ENCODE data around the gene EPB41L2.
"Not testable (repeated sequence)": the region's sequence is repeated elsewhere in the genome, so short reads cannot be mapped to it uniquely, and the experiment has no call there.

The EPB41L2 gene

DNA sequence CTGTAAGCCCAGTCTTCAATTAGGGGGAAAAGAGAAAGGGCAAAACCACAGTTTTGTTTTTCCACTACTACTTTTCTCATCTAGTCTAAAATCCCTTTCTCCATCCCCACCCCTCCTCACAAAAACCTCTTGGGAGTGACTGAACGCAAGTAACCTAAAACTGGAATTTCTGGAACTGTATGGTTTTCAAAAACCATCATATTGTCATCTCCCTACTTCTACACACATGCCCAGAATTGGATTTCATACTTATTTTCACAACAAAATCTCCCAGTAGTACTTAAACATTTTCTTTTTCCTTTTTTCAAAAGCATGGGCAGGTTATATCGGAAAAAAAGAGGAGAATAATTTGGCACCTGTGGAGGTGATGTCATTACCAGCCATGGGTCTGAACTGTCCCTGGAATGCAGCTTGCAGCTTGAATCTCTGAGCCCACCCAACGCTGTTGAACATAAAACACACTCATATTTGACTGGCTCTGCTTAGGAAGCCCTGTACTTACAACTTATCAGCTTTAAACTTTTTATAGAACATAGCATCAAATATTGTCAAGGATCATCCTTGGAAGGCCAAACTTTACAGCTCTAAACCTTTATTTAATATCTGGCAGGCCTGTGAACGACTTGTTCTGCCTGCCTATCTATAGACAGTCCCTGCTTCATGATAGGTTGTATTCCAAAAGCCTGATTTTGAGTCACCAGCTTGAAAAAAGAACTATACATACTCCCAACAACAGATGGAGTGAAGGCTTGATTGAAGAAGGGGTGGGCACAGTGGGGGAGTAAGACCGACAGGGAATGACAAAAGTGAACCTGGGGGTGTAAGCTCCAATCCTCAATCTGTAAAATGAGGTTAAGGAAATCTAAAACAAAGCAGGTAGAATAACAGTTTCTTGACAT, 59.3 kb downstream of the EPB41L2 start:
- no peak for DNase-seq (ENCODE audit: low spot score)

DNA sequence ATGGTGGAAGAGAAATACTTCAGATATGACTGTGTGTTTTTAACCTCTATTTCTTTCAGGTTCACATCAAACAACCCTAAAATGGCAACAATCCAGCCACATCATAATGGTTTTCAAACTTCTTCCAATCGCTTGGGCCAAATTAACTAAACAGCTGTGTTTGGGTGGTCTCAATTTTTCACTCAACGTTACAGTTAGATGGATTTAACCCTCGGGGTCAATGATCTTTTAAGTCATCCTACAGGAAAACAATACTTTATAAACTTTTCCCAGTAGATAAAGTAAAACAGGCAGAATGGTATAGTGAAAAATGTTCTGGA, 60.4 kb downstream of the EPB41L2 start:
- no peak for DNase-seq (ENCODE audit: low spot score)

DNA sequence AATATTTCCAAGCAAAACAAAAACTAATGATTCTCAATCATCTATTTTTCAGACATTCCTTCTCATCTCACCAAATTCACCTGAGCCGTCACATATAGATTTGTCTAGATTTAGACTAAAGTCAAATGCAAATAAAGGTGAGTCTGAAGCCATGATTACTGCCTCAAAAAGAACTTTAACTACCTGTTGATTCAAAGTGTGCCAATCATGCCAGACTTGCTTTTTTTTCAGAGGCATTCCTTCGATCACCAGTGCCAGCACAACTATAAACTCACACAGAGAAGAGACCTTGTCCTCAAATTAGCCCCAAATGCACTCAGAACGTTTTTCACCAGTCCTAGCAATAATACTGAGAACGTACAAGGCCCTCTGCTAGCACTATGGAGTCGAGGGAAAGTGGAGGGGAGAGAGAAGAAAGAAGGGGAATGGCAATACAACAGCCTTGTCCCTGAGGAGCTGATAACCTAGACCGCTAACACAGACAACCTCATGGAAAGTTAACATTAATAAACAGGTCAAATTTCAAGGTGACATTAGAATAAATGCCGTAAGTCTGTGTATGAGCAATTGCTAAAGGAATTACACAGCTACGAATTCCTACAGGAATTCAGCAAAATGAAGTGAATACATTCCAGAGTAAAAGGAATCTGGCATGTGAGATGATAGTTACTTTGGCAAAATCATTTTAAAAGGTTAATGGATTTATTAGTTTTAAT, 60.9 kb downstream of the EPB41L2 start:
- no peak for DNase-seq (ENCODE audit: low spot score)

DNA sequence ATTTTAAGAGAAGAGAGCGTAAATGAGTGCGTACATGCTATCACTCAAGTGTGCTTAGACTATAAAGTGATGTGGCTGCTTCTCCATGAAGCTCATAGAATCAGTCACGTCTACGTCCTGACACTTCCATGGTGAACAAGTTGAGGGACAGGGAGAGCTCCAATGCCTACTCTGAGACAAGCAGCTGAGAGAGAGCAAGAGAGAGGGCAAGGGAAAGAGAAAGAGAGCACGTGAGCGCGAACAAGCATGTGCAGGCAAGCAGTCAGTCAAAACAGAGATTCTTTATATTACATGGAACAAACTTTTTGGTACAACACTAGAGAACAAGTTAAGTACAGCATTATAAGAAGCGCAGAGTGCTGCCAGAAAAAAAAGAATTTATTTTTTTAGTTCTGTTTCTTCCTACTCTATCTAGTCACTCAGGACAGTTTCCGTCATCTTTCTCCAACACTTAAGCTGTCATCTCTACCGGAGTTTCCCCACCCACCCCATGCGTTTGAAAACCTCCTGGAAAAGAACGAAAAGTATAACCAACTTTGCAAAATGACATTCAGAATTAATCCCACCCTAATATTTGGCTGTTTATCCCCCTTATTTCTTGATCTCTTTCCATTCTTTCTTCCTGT, 61.8 kb downstream of the EPB41L2 start:
- DNase-seq (ENCODE audit: low spot score), result no peak

DNA sequence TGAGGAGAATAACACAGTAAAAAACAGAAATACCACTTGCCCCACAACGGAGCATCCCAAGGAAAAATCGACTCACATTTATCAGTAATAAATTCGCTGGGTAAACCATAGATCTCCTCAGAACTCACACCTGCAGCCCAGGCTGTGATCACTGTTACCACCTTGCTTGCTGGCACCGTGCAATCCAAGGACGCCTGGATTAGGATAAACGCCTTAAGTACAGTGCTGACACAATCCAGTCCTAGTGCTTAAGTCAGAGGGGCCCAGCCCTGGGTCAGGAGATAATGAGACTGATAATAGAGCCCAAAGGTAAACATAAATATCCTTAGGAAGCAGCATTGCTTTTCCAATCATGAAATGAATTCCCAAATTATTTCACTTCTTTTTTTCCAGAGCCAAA, 62.5 kb downstream of the EPB41L2 start:
- DNase-seq (ENCODE audit: low spot score), result no peak

DNA sequence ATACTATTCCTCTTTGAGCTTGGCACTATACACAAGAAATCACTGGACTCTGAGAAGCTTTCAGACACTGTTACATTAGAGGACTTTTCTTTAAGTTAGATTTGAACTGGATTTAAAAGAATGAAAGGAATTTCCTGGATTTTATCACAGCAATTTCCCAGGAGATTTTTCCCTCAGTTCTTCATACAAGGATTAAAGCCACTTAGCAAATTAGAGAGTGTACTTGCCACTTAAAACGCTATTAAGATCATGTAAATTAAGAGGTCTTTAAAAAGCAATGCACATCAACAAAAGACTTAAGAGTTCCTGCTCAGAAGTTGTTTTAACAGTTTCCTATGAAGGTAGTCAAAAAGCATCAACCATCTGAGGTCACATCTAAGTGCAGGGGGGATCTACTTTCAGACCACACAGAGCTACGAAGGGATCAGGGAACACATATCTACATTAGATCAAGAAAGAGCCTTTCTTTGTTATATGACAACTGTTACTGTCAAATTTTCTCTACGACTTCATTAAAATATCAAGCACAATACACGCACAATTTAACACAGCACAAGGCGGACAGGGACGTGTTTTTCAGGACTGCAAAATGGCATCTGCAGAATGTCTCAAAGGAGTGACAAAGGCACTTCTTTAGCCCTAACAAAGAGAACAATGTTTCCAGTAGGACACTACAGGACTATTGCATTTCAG, 65.8 kb downstream of the EPB41L2 start:
- DNase-seq (ENCODE audit: low spot score), result no peak

DNA sequence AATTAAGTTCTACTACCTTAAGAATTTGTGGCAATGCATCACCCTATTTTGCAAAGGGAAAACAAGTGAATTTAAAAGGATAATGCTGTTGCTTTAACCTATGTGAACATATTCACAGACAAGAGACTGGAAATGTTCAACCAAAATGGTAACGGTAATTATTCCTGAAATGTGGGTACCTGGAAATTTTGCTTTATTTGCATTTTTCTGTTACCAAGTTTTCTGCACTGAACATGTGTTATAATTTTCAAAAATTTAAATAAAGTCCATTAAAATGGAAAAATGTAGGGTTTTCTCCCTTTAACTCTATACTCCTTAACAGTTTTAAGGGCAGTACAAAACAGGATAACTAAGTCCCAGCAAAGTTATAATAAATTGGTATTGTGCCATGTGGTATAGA, 66.4 kb downstream of the EPB41L2 start:
- no peak for DNase-seq (ENCODE audit: low spot score)

DNA sequence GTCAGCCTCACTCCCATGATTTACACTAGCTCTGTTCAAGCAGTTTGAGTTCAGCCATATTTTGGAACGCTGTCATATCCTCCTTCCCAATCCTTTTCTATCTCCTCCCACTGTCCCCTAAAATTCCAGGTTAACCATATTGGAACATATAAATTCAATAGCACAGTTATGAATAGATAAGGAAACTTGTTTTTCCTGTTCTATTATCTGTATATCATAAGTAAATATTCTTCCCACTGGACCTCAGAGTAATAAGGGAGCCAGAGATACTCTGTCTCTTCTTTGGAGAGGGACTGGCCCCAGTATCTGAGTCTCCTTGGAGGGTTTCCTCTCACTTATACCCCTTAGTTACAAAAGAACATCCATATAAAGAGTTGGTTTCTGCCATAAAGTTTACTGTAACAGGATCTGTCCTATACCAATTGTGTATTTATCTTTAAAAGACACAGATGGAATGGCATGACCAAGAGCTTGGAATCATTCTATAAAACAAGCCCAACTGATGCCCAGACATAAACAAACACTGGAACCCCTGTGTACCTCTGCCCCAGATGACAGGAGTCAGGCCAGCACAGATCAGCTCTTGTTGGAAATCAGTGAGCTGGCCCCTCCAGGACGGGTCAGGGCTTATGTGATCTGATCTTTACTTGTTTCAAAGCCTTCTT, 67.1 kb downstream of the EPB41L2 start:
- no peak for DNase-seq (ENCODE audit: low spot score)

DNA sequence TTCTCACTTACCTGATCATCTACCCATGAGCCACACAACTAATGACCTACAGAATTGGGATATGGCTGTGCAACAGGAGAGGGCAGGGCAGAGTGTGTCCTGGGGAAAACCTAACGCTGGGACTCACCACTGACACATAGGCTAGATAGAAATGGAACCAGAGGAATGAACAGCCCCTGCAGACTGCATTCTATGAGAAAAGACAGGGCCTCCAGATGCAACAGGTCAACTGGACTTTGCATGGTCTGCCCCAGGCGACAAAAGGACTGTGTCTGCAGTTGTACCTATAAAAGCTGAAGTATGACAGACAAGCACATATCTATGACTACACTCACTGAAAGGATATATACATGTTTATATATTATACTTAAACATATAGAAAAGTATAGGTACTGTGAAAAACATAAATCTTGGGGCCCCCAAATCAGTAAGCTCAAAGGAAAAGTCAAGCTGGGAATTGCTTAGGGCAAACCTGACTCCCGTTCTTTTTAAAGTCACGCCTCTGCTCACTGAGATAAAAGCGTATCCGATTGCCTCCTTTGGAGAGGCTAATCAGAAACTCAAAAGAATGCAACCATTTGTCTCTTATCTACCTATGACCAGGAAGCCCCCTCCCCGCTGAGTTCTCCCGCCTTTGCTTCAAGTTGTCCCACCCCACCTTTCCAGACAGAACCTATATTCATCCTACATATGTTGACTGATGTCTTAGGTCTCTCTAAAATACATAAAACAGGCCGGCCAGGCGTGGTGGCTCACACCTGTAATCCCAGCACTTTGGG, 68.5 kb downstream of the EPB41L2 start:
- DNase-seq (ENCODE audit: low spot score), result no peak

DNA sequence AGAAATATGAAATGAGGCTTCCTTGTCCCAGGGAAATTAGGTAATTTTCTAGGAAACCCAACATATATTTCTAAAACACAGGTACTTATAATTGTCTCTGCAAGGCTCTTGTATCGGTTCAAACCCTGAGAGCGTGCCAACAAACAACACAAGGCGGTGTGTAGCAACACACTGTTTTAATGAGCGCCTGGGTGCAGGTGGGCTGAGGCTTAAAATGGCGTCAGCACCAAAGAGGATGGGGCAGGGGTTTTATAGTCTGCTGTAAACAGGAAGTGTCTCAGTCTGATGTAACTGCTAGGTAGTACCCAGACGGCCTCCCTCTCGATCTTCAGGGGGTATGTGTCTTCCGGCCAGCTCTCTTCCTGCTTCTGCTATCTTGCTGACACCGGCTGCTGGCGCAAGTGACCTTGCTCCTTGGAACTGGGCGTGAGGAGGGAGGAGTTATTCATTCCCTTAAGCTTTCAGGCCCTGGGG, 69.7 kb downstream of the EPB41L2 start:
- DNase-seq (ENCODE audit: low spot score), result no peak

DNA sequence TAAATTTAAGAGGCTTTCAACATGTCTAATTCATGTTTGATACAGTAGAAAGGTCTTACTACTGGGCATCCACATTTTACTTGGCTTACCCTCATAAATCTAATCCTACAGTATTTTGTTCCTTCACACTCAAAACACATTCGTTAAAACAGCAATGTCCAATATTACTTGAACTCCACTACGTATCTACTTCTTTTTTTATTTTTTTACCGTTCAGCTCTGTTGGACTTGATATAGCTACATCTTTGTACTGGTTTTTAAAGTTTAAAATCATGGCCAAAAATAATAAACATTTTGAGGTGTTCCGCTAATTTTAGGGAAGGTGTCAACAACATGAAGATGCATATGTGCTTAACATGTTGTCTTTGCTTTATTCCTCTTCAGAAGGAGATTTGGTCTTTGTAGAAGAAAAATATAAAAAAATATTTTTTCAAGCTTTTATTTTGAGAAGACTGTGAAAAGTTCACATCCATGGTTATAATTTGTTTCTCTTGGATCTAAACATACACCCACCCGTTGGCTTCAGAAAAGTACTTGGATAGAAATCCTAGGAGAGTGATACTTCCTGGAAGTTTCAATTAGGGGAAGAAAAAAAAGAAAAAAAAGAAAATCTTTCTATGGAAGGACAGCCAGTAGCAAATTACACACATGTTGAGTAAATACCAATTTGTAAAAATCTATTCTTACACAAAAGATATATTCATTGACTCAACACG, 71.5 kb downstream of the EPB41L2 start:
- DNase-seq (ENCODE audit: low spot score), result no peak

DNA sequence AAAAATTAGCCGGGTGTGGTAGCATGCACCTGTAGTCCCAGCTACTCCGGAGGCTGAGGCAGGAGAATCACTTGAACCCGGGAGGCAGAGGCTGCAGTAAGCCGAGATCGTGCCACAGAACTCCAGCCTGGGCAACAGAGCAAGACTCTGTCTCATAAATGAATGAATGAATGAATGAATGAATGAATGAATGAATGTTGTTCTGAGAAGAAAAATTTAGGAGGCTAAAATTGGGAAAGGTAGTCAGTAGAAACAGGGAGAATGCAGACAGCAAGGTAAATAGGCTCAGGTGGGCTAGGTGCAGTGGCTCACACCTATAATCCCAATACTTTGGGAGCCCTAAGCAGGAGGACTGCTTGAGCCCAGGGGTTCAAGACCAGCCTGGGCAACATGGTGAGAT, 75.5 kb downstream of the EPB41L2 start:
- not testable (repeated sequence) for DNase-seq (ENCODE audit: low spot score)

DNA sequence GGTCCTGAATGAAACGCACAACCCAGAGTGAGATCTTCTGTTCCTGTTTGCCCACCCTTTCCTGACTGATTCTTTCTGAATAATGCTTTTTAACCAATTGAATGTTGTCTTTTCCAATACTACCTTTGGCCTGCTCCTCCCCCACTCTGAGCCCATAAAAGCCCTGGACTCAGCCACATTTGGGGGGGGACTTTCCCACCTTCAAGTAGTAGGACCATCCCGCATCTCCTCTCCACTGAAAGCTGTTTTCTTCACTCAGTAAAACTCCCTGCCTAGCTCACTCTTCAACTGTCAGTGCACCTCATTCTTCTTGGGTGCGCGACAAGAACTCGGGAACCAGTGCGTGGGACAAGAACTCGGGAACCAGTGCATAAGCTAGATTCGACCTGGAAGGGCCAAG, 77.9 kb downstream of the EPB41L2 start:
- no peak for DNase-seq (ENCODE audit: low spot score)

DNA sequence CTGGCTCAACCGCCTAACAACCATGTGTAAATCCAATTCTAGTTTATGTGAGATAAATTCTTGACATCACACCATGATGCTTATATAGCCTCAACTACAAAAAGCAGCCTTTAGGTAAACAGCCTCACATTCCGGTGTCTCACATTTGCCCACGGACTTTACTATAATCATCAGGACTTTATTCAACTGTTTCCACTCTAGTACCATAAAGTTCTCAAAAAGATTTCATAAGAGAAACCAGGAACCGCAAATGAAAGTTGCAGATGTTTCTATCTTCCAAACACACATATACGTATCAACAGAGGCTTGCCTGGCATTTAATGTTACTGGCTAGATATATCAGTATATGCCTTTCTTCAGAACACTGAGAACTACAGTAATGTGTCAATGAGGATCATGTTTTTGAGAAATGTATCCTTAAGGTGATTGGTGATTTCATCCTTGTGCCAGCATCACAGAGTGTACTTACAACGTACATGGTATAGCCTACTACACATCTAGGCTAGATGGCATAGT, 80.0 kb downstream of the EPB41L2 start:
- no peak for DNase-seq (ENCODE audit: low spot score)

DNA sequence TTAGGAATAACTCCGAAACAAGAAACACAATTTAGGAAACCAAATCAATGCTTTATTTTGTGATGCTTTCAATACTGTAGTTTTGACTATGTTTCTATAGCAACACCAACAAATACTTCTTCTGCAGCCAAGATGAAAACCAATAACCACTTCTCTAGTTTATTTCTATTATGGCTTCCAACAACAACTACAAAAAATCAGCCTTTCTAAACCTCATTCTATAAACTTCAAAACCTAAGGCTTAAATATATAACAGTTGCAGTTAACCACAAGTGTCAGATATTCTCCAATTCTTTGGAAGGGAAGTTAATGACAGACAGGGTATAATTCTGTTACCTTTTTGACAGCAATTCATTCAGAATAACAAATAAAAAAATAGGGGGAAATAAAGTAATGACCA, 80.9 kb downstream of the EPB41L2 start:
- no peak for DNase-seq (ENCODE audit: low spot score)

DNA sequence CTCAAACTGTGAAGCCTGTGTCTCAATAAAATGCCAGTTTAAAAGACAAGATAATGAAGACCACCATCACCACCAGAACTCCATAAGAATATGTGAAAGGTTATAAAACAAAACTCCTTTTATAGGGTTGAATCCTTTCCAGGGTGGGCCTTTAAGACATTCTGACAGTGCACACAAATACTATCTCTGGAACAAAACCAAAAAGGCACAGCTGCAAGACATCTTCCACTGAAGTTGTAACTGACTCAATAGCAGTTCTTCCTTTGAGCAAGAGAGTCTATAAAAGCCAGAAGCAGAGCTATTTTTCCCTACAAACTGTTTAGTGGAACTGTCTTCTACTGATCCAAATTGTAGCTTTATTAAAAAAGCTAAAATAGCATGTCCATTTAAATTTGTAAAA, 81.6 kb downstream of the EPB41L2 start:
- no peak for DNase-seq (ENCODE audit: low spot score)

DNA sequence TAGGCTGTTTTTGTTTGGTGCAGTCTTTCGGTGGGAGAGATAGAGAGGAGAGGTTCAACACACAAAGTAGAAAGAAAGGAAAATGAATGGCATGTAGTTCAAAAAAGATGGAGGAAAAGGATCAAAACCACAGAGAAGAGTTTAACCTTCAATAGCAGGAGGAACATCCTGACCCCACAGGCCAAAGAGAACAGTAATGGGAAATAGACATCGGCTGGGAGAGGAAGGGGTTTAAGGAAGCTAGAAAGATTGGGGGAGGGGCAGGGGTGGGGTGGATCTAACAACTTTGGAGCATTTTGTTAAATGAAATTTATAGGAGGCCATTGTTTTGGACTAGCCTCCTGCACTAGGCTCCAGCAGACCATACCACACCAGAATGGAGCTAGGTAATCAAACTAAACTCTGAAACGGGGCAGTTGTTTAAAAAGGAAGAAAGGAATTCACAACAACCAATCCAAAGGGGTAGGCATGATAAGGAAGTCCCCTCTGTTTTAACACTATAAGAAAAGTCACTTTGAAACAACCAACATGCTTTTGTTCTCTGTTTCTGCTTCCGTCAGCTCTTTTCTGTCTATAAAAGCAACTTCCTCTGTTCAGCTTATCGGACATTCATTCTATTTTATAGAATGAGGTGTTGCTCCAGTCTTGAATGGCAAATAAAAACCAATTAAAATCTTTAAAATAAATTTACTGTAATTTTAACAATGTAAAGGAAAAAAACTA, 82.6 kb downstream of the EPB41L2 start:
- no peak for DNase-seq (ENCODE audit: low spot score)

DNA sequence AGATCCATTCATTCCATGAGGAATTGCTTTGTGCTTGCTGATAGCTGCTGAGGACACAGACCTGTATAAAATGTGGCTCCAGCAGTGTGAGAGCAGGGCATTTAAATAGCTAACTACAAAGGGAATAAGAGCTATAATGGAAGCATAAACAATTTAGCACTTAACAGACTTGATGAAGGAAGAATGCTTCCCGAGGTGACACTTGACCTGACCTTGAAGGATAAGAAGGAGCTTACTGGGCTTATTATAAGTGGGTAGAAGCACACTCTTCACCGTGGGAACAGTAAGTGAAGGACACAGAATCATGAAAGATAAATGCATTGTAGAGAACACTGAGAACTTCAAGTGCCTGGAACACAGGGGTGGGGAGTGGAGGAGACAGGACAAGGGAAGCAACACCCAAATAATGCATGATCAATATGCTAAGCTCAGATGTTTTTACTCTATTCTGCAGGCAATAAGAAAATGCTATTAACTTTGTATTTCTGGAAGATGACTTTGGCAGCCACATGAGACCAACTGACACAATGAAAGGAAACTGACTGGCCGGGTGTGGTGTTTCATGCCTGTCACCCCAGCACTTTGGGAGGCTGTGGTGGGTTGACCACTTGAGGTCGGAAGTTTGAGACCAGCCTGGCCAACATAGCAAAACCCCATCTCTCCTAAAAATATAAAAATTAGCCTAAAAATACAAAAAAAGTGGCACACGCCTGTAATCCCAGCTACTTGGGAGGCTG, 84.2 kb downstream of the EPB41L2 start:
- no peak for DNase-seq (ENCODE audit: low spot score)

DNA sequence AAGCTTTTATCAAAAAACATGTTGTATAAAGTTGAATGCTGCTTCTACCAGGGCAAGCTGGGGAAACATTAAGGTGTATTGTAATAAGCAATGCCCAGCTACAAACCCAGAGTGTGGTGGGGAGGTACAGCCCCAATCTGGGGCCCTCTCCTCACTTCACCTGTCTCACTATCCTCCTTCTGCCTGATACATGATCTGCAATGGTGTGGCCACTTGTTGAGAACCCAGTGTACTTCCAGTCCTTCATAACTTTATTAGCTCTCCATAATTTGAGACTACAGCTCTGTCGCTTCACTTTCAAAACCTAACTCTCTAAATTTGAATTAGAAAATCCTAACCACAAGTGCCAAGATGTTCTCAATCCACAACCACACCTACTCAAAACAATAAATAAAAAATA, 84.9 kb downstream of the EPB41L2 start:
- no peak for DNase-seq (ENCODE audit: low spot score)
